Measurements from ENCODE around the gene PIEZO1. TPM values are rescaled to one million over a fixed set of nuclear protein-coding genes. Genes with fewer than 3 reads are reported as not detected.
"Not testable (repeated sequence)": the region's sequence is repeated elsewhere in the genome, so short reads cannot be mapped to it uniquely, and the experiment has no call there.

The PIEZO1 gene
- total RNA-seq: 100 to 1,000 TPM; 269 to 347 TPM

- Mint-ChIP-seq H3K9me3 (ENCODE audit: low read depth) (no peaks in the 10 kb centered on the region), H3K4me3 (peak within 1 kb of the TSS; percentile 76), H3K4me1 (peaks cover 48% of the 10 kb centered on the region), H3K27ac (peak within 1 kb of the TSS; percentile 88), H3K36me3 (peaks cover 2% of the 10 kb centered on the region), H3K27me3 (no peaks in the 10 kb centered on the region)
- peak; percentile 84 for DNase-seq
- CTCF ChIA-PET: interaction anchor here (0.7 to 4.9 kb wide), 6 partner anchors 9 to 42 kb away, joined by 3 to 17 read pairs (median 5); partner anchors contain the start of gene CDT1
- peak; percentile 40 for ATAC-seq
Observed at GRCh38 chr16:88785106-88785924, at the start of gene PIEZO1. TSS of gene PIEZO1 (minus strand) at chr16:88785220. CDS start at chr16:88784964, 256 bp downstream.

- Mint-ChIP-seq H3K4me3 (no peak overlapping the region), H3K27ac (no peak overlapping the region), H3K4me1 (no peaks in the 10 kb centered on the region), H3K9me3 (ENCODE audit: low read depth) (no peaks in the 10 kb centered on the region), H3K36me3 (no peaks in the 10 kb centered on the region), H3K27me3 (no peaks in the 10 kb centered on the region)
- CTCF ChIA-PET: no interaction called here
- DNase-seq: no peak
- no peak for ATAC-seq
Observed at GRCh38 chr16:88834670-88835069, 49.6 kb upstream of the PIEZO1 start.

GRCh38 chr16:88833086-88833485, 48.1 kb upstream of the PIEZO1 start:
- no peak overlapping the region for H3K27ac Mint-ChIP-seq
- H3K36me3 Mint-ChIP-seq: no peaks in the 10 kb centered on the region
- H3K4me1 Mint-ChIP-seq: no peaks in the 10 kb centered on the region
- H3K4me3 Mint-ChIP-seq: no peak overlapping the region
- CTCF ChIA-PET: no interaction called here
- ATAC-seq (no peak), DNase-seq (no peak)
- H3K27me3 Mint-ChIP-seq: no peaks in the 10 kb centered on the region
- no peaks in the 10 kb centered on the region for H3K9me3 Mint-ChIP-seq (ENCODE audit: low read depth)

GRCh38 chr16:88831838-88832237, 46.8 kb upstream of the PIEZO1 start:
- Mint-ChIP-seq H3K4me3 (no peak overlapping the region), H3K27me3 (no peaks in the 10 kb centered on the region), H3K27ac (no peak overlapping the region), H3K36me3 (no peaks in the 10 kb centered on the region), H3K4me1 (no peaks in the 10 kb centered on the region), H3K9me3 (ENCODE audit: low read depth) (no peaks in the 10 kb centered on the region)
- DNase-seq (no peak), ATAC-seq (no peak)
- CTCF ChIA-PET: no interaction called here

- Mint-ChIP-seq H3K27ac (no peak overlapping the region), H3K27me3 (no peaks in the 10 kb centered on the region), H3K4me1 (no peaks in the 10 kb centered on the region), H3K4me3 (no peak overlapping the region), H3K9me3 (ENCODE audit: low read depth) (no peaks in the 10 kb centered on the region), H3K36me3 (no peaks in the 10 kb centered on the region)
- CTCF ChIA-PET: no interaction called here
- DNase-seq (no peak), ATAC-seq (no peak)
Observed at GRCh38 chr16:88830783-88831182, 45.8 kb upstream of the PIEZO1 start.

GRCh38 chr16:88830258-88830657, 45.2 kb upstream of the PIEZO1 start:
- CTCF ChIA-PET: interaction anchor here (0.7 kb wide), 1 partner anchor 28 kb away, joined by 3 read pairs; no protein-coding TSS in a partner anchor
- Mint-ChIP-seq H3K4me1 (no peaks in the 10 kb centered on the region), H3K4me3 (no peak overlapping the region), H3K36me3 (no peaks in the 10 kb centered on the region), H3K27me3 (no peaks in the 10 kb centered on the region), H3K9me3 (ENCODE audit: low read depth) (no peaks in the 10 kb centered on the region), H3K27ac (no peak overlapping the region)
- ATAC-seq (no peak), DNase-seq (no peak)

GRCh38 chr16:88828711-88829110, 43.7 kb upstream of the PIEZO1 start:
- H3K27ac Mint-ChIP-seq: no peak overlapping the region
- no peak for DNase-seq
- H3K36me3 Mint-ChIP-seq: no peaks in the 10 kb centered on the region
- no peaks in the 10 kb centered on the region for H3K9me3 Mint-ChIP-seq (ENCODE audit: low read depth)
- no peaks in the 10 kb centered on the region for H3K27me3 Mint-ChIP-seq
- H3K4me1 Mint-ChIP-seq: no peaks in the 10 kb centered on the region
- no peak overlapping the region for H3K4me3 Mint-ChIP-seq
- ATAC-seq: no peak
- CTCF ChIA-PET: interaction anchor here (1.4 kb wide), 1 partner anchor 17 kb away, joined by 4 read pairs; the partner anchor contains the start of gene APRT

GRCh38 chr16:88827727-88828126, 42.7 kb upstream of the PIEZO1 start:
- Mint-ChIP-seq H3K4me3 (no peak overlapping the region), H3K36me3 (no peaks in the 10 kb centered on the region), H3K27me3 (no peaks in the 10 kb centered on the region), H3K9me3 (ENCODE audit: low read depth) (no peaks in the 10 kb centered on the region), H3K27ac (no peak overlapping the region), H3K4me1 (no peaks in the 10 kb centered on the region)
- CTCF ChIA-PET: interaction anchor here (0.6 to 1.4 kb wide), 3 partner anchors 9 to 1247 kb away, joined by 3 to 4 read pairs (median 4); partner anchors contain the start of gene APRT
- ATAC-seq: no peak
- no peak for DNase-seq

- H3K9me3 Mint-ChIP-seq (ENCODE audit: low read depth): no peaks in the 10 kb centered on the region
- no peaks in the 10 kb centered on the region for H3K4me1 Mint-ChIP-seq
- no peaks in the 10 kb centered on the region for H3K27me3 Mint-ChIP-seq
- no peaks in the 10 kb centered on the region for H3K36me3 Mint-ChIP-seq
- no peak overlapping the region for H3K27ac Mint-ChIP-seq
- CTCF ChIA-PET: no interaction called here
- ATAC-seq (no peak), DNase-seq (no peak)
- no peak overlapping the region for H3K4me3 Mint-ChIP-seq
Observed at GRCh38 chr16:88826070-88826840, 41.2 kb upstream of the PIEZO1 start.

- no peak for DNase-seq
- Mint-ChIP-seq H3K36me3 (no peaks in the 10 kb centered on the region), H3K4me1 (no peaks in the 10 kb centered on the region), H3K4me3 (no peak overlapping the region), H3K9me3 (ENCODE audit: low read depth) (no peaks in the 10 kb centered on the region), H3K27me3 (no peaks in the 10 kb centered on the region), H3K27ac (no peak overlapping the region)
- ATAC-seq: no peak
- CTCF ChIA-PET: no interaction called here
Observed at GRCh38 chr16:88825146-88825545, 40.1 kb upstream of the PIEZO1 start.

GRCh38 chr16:88824256-88825077, 39.4 kb upstream of the PIEZO1 start:
- CTCF ChIA-PET: no interaction called here
- DNase-seq (no peak), ATAC-seq (no peak)
- no peaks in the 10 kb centered on the region for H3K4me1 Mint-ChIP-seq
- H3K9me3 Mint-ChIP-seq (ENCODE audit: low read depth): no peaks in the 10 kb centered on the region
- no peak overlapping the region for H3K27ac Mint-ChIP-seq
- H3K27me3 Mint-ChIP-seq: no peaks in the 10 kb centered on the region
- no peak overlapping the region for H3K4me3 Mint-ChIP-seq
- H3K36me3 Mint-ChIP-seq: no peaks in the 10 kb centered on the region

- DNase-seq; H3K4me3 Mint-ChIP-seq; ATAC-seq; H3K27ac Mint-ChIP-seq; CTCF ChIA-PET; H3K4me1 Mint-ChIP-seq; H3K9me3 Mint-ChIP-seq (ENCODE audit: low read depth); H3K36me3 Mint-ChIP-seq; H3K27me3 Mint-ChIP-seq: not testable (repeated sequence)
Observed at GRCh38 chr16:88823646-88824045, 38.6 kb upstream of the PIEZO1 start.

GRCh38 chr16:88822281-88823040, 37.4 kb upstream of the PIEZO1 start:
- H3K4me1 Mint-ChIP-seq: no peaks in the 10 kb centered on the region
- no peaks in the 10 kb centered on the region for H3K27me3 Mint-ChIP-seq
- H3K4me3 Mint-ChIP-seq: no peak overlapping the region
- DNase-seq (no peak), ATAC-seq (no peak)
- no peak overlapping the region for H3K27ac Mint-ChIP-seq
- no peaks in the 10 kb centered on the region for H3K9me3 Mint-ChIP-seq (ENCODE audit: low read depth)
- CTCF ChIA-PET: no interaction called here
- no peaks in the 10 kb centered on the region for H3K36me3 Mint-ChIP-seq
